MCF 10A (cell line): ENCODE results near the gene MATR3. TPM values are rescaled to one million over a fixed set of nuclear protein-coding genes. Genes with fewer than 3 reads are reported as not detected.

Source experiments
- BruUV-seq: library from RNA; stranded (reverse); fragments of 400-500 nt; replicated peaks from 2 replicates; lab custom pipeline; 2021; lab: Mats Ljungman, UMichigan
- CTCF ChIA-PET: fragments of 300-600 bp; sonication (Branson Sonifier 250); formaldehyde crosslinking; extraction: SDS; loops from one replicate; lab custom pipeline; 2021; ENCODE audit warnings: antibody characterized with exemption, inconsistent platforms; lab: Yijun Ruan, JAX
- POLR2A ChIA-PET: fragments of 300-600, 350-650 bp; sonication (Branson Sonifier 250); formaldehyde crosslinking; extraction: SDS; loops from one replicate; lab custom pipeline; 2020; ENCODE audit warnings: antibody characterized with exemption, inconsistent platforms; lab: Yijun Ruan, JAX
- DNase-seq: peaks from one replicate; pipeline ENCODE4 v3.0.0-alpha.2; 2018; ENCODE audit not compliant: unreplicated experiment
- H3K27ac Mint-ChIP-seq: one replicate; pipeline ENCODE4 v1.8.0; 2022; ENCODE audit warnings: mild to moderate bottlenecking, low read depth, mixed read lengths; ENCODE audit not compliant: unreplicated experiment
- H3K27me3 Mint-ChIP-seq: one replicate; pipeline ENCODE4 v1.8.0; 2022; ENCODE audit warnings: mixed read lengths; ENCODE audit not compliant: insufficient read depth, unreplicated experiment
- H3K36me3 Mint-ChIP-seq: one replicate; pipeline ENCODE4 v1.8.0; 2022; ENCODE audit warnings: mild to moderate bottlenecking, moderate library complexity, mixed read lengths; ENCODE audit not compliant: insufficient read depth, unreplicated experiment
- H3K4me1 Mint-ChIP-seq: one replicate; pipeline ENCODE4 v1.8.0; 2022; ENCODE audit warnings: mixed read lengths; ENCODE audit not compliant: insufficient read depth, unreplicated experiment
- H3K4me3 Mint-ChIP-seq: one replicate; pipeline ENCODE4 v1.8.0; 2022; ENCODE audit warnings: mild to moderate bottlenecking, moderate library complexity, mixed read lengths; ENCODE audit not compliant: unreplicated experiment
- H3K9me3 Mint-ChIP-seq: one replicate; pipeline ENCODE4 v1.8.0; 2022; ENCODE audit warnings: mixed read lengths; ENCODE audit not compliant: unreplicated experiment
- intact Hi-C: fragments of 100-400 bp; cut with micrococcal nuclease; formaldehyde crosslinking; loops from 2 replicates; pipeline ENCODE4 v1.14.1; 2022
- total RNA-seq: library from RNA; stranded (reverse); gene quantifications from 2 replicates; pipeline ENCODE4 v1.2.3, GENCODE V29; 2022
- TF ChIP-seq, protein P1 (sequence below): fragments of 200-600 bp; IDR thresholded peaks from one replicate; pipeline ENCODE4 v1.8.0; 2022; ENCODE audit warnings: antibody characterized with exemption, mild to moderate bottlenecking; ENCODE audit not compliant: unreplicated experiment

Gene MATR3
- total RNA-seq, 1 experiment from 2014 or later, result 159 TPM

DNA sequence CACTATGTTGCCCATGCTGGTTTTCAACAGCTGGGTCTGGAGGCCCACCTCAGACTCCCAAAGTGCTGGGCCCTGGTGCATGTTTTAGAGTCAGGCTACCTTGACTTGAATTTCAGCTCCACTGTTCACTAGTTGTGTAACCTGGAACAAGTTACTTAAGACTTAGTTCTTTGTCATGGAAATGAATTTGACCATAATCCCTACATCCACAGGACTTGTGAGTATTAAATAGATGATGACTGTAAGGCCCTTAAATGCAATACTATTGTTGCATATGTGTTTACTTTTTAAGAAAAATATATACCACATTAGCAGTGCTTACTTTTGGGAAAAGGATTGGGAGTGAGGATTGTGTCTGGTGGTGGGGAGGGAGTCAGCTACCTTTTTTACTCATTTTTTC lies 64.5 kb downstream of the MATR3 start:
- Mint-ChIP-seq H3K4me1 (peaks cover 15% of the 10 kb centered on the region), H3K4me3 (no peak overlapping the region), H3K9me3 (peaks cover 9% of the 10 kb centered on the region), H3K27ac (peak overlapping the region; percentile 61), H3K27me3 (no peaks in the 10 kb centered on the region), H3K36me3 (peaks cover 70% of the 10 kb centered on the region)
- no peak for DNase-seq
- intact Hi-C loops, result no loop called here
- POLR2A ChIA-PET, result interaction anchor here (0.9 to 2.6 kb wide), 3 partner anchors 14 to 16 kb away, joined by 3 to 16 read pairs (median 7); partner anchors contain the start of gene PAIP2
- TF ChIP-seq, protein P1, sequence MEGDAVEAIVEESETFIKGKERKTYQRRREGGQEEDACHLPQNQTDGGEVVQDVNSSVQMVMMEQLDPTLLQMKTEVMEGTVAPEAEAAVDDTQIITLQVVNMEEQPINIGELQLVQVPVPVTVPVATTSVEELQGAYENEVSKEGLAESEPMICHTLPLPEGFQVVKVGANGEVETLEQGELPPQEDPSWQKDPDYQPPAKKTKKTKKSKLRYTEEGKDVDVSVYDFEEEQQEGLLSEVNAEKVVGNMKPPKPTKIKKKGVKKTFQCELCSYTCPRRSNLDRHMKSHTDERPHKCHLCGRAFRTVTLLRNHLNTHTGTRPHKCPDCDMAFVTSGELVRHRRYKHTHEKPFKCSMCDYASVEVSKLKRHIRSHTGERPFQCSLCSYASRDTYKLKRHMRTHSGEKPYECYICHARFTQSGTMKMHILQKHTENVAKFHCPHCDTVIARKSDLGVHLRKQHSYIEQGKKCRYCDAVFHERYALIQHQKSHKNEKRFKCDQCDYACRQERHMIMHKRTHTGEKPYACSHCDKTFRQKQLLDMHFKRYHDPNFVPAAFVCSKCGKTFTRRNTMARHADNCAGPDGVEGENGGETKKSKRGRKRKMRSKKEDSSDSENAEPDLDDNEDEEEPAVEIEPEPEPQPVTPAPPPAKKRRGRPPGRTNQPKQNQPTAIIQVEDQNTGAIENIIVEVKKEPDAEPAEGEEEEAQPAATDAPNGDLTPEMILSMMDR, result no peak
- BruUV-seq, result no TSS peak
- CTCF ChIA-PET, result interaction anchor here (0.6 to 1.6 kb wide), 3 partner anchors 9 to 17 kb away, joined by 3 to 7 read pairs (median 3); partner anchors contain the start of gene PAIP2

DNA sequence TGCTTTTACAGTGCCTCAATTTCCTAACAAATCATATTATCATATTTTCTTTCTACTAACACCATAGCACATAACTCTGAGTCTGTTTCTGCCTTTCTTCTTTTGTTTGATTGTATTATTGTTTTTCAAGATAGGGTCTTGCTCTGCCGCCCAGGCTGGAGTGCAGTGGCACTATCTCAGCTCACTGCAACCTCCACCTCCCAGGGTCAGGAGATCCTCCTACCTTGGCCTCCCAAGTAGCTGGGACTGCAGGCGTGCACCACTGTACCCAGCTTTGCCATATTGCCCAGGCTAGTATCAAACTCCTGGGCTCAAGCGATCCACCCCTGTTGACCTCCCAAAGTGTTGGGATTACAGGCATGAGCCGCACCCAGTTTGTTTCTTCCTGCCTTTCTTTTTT lies 66.8 kb downstream of the MATR3 start:
- no TSS peak for BruUV-seq
- no peaks in the 10 kb centered on the region for H3K27me3 Mint-ChIP-seq
- intact Hi-C loops, result no loop called here
- no peak overlapping the region for H3K27ac Mint-ChIP-seq
- no peak for DNase-seq
- H3K4me1 Mint-ChIP-seq, result peaks cover 15% of the 10 kb centered on the region
- TF ChIP-seq, protein P1, result no peak
- POLR2A ChIA-PET, result interaction anchor here (0.6 to 1.5 kb wide), 3 partner anchors 18 to 206 kb away, joined by 3 to 11 read pairs (median 3); partner anchors contain the start of genes DNAJC18 and PAIP2
- CTCF ChIA-PET, result no interaction called here
- no peak overlapping the region for H3K4me3 Mint-ChIP-seq
- H3K9me3 Mint-ChIP-seq, result no peaks in the 10 kb centered on the region
- H3K36me3 Mint-ChIP-seq, result peaks cover 76% of the 10 kb centered on the region

- Mint-ChIP-seq H3K4me1 (peaks cover 15% of the 10 kb centered on the region), H3K4me3 (no peak overlapping the region), H3K36me3 (peaks cover 83% of the 10 kb centered on the region), H3K9me3 (no peaks in the 10 kb centered on the region), H3K27ac (no peak overlapping the region), H3K27me3 (no peaks in the 10 kb centered on the region)
- no TSS peak for BruUV-seq
- ChIA-PET CTCF (interaction anchor here (0.9 kb wide), 1 partner anchor 10 kb away, joined by 4 read pairs; no protein-coding TSS in a partner anchor), POLR2A (interaction anchor here (0.9 to 1.5 kb wide), 2 partner anchors 12 to 20 kb away, joined by 3 to 11 read pairs; partner anchors contain the start of gene PAIP2)
- no peak for DNase-seq
- TF ChIP-seq, protein P1, result no peak
- intact Hi-C loops, result no loop called here
Measured at GRCh38 chr5:139361835-139362429, 68.4 kb downstream of the MATR3 start.

DNA sequence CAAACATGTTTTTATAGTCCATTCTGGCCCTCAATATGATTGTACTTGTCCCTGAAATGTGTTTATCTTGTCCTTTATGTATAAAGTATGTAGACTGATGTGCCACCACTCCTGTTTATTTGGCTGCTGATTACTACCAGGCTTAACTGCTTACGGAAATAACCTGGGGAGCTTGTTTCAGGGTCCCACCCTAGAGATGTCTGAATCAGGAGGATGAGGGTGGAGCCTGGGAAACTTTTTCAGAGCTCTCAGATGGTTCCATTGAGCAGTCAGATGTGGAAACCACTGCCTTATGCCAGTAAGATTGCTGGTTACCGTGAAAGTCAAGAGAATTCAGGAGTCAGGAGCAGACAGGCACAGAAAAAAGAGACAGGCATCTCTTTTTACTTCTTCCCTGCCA lies 70.4 kb downstream of the MATR3 start:
- ChIA-PET POLR2A (interaction anchor here (0.7 to 1.3 kb wide), 2 partner anchors 10 to 18 kb away, joined by 3 to 5 read pairs; no protein-coding TSS in a partner anchor), CTCF (no interaction called here)
- peaks cover 7% of the 10 kb centered on the region for H3K4me1 Mint-ChIP-seq
- intact Hi-C loops, result no loop called here
- TF ChIP-seq, protein P1, result no peak
- H3K27ac Mint-ChIP-seq, result no peak overlapping the region
- H3K36me3 Mint-ChIP-seq, result peaks cover 86% of the 10 kb centered on the region
- no peaks in the 10 kb centered on the region for H3K27me3 Mint-ChIP-seq
- no peak for DNase-seq
- H3K9me3 Mint-ChIP-seq, result no peaks in the 10 kb centered on the region
- no TSS peak for BruUV-seq
- no peak overlapping the region for H3K4me3 Mint-ChIP-seq
